ENCODE results near the gene RNF113A. TPM values are rescaled to one million over a fixed set of nuclear protein-coding genes. Genes with fewer than 3 reads are reported as not detected.
"Not testable (repeated sequence)": the region's sequence is repeated elsewhere in the genome, so short reads cannot be mapped to it uniquely, and the experiment has no call there.

Gene RNF113A
- total RNA-seq, 4 donors from 2014 or later: 1.9 to 16.7 (median 10.1) TPM

DNA sequence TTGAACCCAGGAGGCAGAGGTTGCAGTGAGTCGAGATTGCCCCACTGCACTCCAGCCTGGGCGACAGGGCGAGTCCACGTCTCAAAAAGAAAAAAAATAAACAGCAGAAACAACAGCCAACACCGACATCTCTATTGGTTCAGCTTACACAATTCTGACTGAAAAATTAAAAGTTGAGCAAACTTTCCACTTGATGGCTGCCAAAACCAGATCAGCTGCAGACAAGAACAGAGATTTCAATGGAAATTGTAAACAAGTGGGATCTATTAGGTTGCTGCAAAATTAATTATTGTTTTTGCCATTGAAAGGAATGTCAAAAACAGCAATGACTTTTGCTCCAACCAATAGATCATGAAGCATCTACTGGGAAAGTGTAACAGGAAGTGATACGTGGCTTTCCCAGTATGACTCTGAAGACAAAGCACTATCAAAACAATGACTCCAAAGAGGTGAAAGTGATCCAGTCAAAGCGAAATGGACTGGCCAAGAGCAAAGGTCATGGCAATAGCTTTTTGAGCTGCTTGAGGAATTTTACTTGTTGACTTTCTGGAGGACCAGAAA is 45.1 kb downstream of the RNF113A start:
- in situ Hi-C loops (cut with MboI; ENCODE audit: low pct_ligation_motif_present in 1 of 4, low pct_unique_long_range_greater_than_20kb in 1 of 4, low sequenced_read_pairs in 3 of 4) (no loop called here), intact Hi-C loops (cut with DNase I; ENCODE audit: low total_unique reads) (no loop called here)
- TF ChIP-seq POLR2A (IDR thresholded peaks at IDR 0.05): no peak
- TF ChIP-seq, protein P1, sequence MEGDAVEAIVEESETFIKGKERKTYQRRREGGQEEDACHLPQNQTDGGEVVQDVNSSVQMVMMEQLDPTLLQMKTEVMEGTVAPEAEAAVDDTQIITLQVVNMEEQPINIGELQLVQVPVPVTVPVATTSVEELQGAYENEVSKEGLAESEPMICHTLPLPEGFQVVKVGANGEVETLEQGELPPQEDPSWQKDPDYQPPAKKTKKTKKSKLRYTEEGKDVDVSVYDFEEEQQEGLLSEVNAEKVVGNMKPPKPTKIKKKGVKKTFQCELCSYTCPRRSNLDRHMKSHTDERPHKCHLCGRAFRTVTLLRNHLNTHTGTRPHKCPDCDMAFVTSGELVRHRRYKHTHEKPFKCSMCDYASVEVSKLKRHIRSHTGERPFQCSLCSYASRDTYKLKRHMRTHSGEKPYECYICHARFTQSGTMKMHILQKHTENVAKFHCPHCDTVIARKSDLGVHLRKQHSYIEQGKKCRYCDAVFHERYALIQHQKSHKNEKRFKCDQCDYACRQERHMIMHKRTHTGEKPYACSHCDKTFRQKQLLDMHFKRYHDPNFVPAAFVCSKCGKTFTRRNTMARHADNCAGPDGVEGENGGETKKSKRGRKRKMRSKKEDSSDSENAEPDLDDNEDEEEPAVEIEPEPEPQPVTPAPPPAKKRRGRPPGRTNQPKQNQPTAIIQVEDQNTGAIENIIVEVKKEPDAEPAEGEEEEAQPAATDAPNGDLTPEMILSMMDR (IDR thresholded peaks at IDR 0.05): no peak
- TF ChIP-seq EP300 (IDR thresholded peaks at IDR 0.05; ENCODE audit: low read depth): no peak
- TF ChIP-seq POLR2AphosphoS5 (IDR thresholded peaks at IDR 0.05): no peak
- Histone ChIP-seq H3K36me3 (no peaks in the 10 kb centered on the region), H3K27ac (no peak overlapping the region), H3K4me1 (no peaks in the 10 kb centered on the region), H3K9me3 (no peaks in the 10 kb centered on the region), H3K4me3 (no peak overlapping the region), H3K27me3 (no peaks in the 10 kb centered on the region)
- no peak for DNase-seq
- WGBS, 2 donors (ENCODE audit: low coverage in 1 of 2): 64% methylated on average over 7 of the region's 7 CpGs; no CpG with 5 or more reads in 1 of the 2 donors

DNA sequence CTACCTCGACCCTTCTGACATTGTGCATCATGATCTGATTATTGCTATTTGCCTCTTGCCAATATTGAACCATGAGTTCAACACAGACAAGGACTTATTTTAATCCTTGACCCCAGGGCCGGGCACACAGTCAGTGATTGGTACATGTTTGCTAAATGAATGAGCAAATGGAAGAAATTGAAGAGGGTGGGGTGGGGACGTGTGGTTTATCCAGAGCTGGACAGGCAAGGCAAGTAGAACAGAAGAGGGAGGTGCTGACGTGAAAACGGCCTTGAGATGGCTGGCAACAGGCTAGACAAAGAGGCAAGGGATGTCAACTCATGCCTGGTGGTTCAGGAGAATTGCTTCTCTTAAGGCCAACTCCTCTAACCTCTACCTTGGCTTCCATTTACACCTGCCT is 47.3 kb downstream of the RNF113A start:
- H3K36me3 ChIP-seq; in situ Hi-C loops (cut with MboI; ENCODE audit: low pct_ligation_motif_present in 1 of 4, low pct_unique_long_range_greater_than_20kb in 1 of 4, low sequenced_read_pairs in 3 of 4); intact Hi-C loops (cut with DNase I; ENCODE audit: low total_unique reads); H3K27me3 ChIP-seq; H3K9me3 ChIP-seq; DNase-seq; H3K4me1 ChIP-seq; H3K27ac ChIP-seq; H3K4me3 ChIP-seq: not testable (repeated sequence)
- 44% methylated on average over 2 of the region's 5 CpGs; no CpG with 5 or more reads in 1 of the 2 donors for WGBS, 2 donors (ENCODE audit: low coverage in 1 of 2)

DNA sequence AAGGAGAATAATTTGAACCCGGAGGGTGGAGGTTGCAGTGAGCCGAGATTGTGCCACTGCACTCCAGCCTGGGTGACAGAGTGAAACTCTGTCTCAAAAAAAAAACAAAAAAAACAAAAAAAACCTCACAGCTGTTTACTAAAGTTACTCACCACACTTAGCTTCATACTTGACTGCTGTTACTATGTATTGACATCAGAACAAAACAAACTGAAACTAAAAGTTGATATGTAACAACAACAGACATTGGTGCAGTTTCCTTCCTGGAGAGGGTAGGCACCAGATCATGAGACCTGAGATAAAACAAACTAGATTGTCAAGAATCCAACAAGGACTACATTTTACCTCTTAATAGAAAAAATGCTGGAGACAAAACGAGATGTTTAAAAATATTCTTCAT is 49.8 kb downstream of the RNF113A start:
- H3K4me3 ChIP-seq; H3K4me1 ChIP-seq; H3K27ac ChIP-seq; DNase-seq; H3K27me3 ChIP-seq; in situ Hi-C loops (cut with MboI; ENCODE audit: low pct_ligation_motif_present in 1 of 4, low pct_unique_long_range_greater_than_20kb in 1 of 4, low sequenced_read_pairs in 3 of 4); intact Hi-C loops (cut with DNase I; ENCODE audit: low total_unique reads); H3K9me3 ChIP-seq; H3K36me3 ChIP-seq: not testable (repeated sequence)
- WGBS, 2 donors (ENCODE audit: low coverage in 1 of 2): 57 to 60% methylated on average over 1 to 3 of the region's 3 CpGs

Other genes with a start within 250 kb of the RNF113A start
- 10 to 100 TPM in 3 of 4 donors, 1 to 10 TPM in 1; 9.4 to 88.2 (median 21.8) TPM for gene SEPTIN6, start 178.6 kb downstream of the RNF113A start, total RNA-seq
- 1 to 10 TPM in 1 of 4 donors, under 1 TPM in 1, not detected in 2; 0.64 to 1.5 TPM for gene SOWAHD, start 113.1 kb downstream of the RNF113A start, total RNA-seq
- gene RPL39, start 80.1 kb downstream of the RNF113A start, total RNA-seq: 1,000 to 10,000 TPM in 2 of 4 donors, 100 to 1,000 TPM in 2; 246 to 2,878 (median 1,753) TPM
- 10 to 100 TPM in 1 of 4 donors, 1 to 10 TPM in 3; 3.4 to 16.8 (median 5.7) TPM for gene UPF3B, start 18.8 kb downstream of the RNF113A start, total RNA-seq
- 100 to 1,000 TPM in 1 of 4 donors, 10 to 100 TPM in 3; 11.9 to 128 (median 70.9) TPM for gene NDUFA1, start 99 bp upstream of the RNF113A start, total RNA-seq
- gene AKAP14, start 24.2 kb upstream of the RNF113A start, total RNA-seq: not detected
- gene NKAP, start 72.0 kb upstream of the RNF113A start, total RNA-seq: 10 to 100 TPM in 2 of 4 donors, 1 to 10 TPM in 2; 2.6 to 14.7 (median 8.5) TPM
- gene RHOXF2B, start 206.0 kb upstream of the RNF113A start, total RNA-seq: not detected
- 10 to 100 TPM in 1 of 4 donors, 1 to 10 TPM in 1, not detected in 2; 1.3 to 10.8 TPM for gene RHOXF1, start 244.2 kb upstream of the RNF113A start, total RNA-seq